Measurements from ENCODE around the gene TMEM214. TPM values are rescaled to one million over a fixed set of nuclear protein-coding genes. Genes with fewer than 3 reads are reported as not detected.

TMEM214 gene
- 18.4 and 27.4 TPM in 2 replicates for total RNA-seq

GRCh38 chr2:27032495-27033252, at the start of gene TMEM214:
TMEM214 (plus strand) TSS chr2:27032965; CDS start chr2:27033016, 51 bp downstream.

GRCh38 chr2:27050996-27051901, 18.5 kb downstream of the TMEM214 start, which contains the start of gene AGBL5:
AGBL5 (plus strand) TSS chr2:27051668; CDS start chr2:27052959, 1,291 bp downstream.

DNA sequence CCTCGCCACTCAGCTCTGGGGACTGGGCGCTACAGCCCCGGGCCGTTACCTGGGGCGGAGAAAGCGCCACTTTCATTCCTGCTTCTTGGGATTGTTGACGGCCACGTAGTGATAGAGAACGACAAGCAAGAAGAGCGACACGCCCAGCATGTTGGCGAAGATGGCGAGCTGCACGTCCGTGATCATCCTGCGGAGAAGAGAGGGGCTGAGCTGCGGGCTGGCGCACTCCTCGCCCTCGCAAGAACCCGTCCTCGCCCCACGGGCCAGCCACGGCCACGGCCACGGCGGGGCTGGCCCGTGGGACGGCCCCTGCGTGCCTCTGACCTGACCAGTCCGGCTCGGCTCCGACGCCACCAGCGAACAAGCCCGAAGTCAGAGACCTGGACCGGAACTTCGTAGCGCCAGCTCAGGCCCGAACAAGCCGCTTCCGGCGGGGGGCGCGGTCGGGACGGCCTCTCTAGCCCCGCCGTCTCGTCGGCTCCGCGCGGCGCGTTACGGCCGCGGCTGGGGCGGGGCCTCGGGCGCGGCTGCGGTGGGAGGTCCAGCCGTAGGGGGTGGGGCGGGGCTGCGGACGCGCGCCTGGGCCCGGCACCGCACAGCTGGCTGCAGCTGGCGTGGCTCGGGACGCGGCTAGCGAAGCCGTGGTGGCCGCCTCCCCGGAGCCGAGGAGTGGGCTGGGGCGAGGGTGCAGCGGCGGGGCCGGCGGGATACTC, 38.7 kb downstream of the TMEM214 start, which contains the start of gene OST4:
OST4 (minus strand) TSS at position 378 of the 713 bp plus-strand sequence.

GRCh38 chr2:27078267-27079194, 45.8 kb downstream of the TMEM214 start, which contains the start of gene EMILIN1:
EMILIN1 (plus strand) TSS chr2:27078615; CDS start chr2:27079066, 451 bp downstream.

DNA sequence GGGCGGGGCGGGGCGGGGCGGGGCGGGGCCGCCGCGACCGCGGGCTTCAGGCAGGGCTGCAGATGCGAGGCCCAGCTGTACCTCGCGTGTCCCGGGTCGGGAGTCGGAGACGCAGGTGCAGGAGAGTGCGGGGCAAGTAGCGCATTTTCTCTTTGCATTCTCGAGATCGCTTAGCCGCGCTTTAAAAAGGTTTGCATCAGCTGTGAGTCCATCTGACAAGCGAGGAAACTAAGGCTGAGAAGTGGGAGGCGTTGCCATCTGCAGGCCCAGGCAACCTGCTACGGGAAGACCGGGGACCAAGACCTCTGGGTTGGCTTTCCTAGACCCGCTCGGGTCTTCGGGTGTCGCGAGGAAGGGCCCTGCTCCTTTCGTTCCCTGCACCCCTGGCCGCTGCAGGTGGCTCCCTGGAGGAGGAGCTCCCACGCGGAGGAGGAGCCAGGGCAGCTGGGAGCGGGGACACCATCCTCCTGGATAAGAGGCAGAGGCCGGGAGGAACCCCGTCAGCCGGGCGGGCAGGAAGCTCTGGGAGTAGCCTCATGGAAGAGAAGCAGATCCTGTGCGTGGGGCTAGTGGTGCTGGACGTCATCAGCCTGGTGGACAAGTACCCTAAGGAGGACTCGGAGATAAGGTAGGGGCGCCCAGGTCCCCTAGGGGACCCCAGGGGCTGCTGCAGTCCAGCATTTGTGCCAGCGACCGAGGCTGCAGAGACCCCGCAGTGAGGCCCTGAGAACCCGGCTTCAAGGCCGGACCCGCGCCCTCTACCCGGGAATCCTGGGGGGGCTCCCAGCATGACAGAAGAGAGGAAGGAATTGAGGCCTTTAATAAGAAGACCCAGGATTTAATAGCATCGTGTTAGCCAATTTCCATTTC, 54.2 kb downstream of the TMEM214 start, which contains the start of gene KHK:
KHK (plus strand) TSS at position 49 of the 870 bp plus-strand sequence; CDS start at position 537, 488 bp downstream.

Other genes with a start within 250 kb of the TMEM214 start
- gene CENPA, start 246.9 kb upstream of the TMEM214 start, total RNA-seq = 5.2 and 13.0 TPM in 2 replicates
- gene DPYSL5, start 184.8 kb upstream of the TMEM214 start, total RNA-seq = not detected in 2 replicates
- gene MAPRE3, start 62.3 kb upstream of the TMEM214 start, total RNA-seq = 0.90 and 1.5 TPM in 2 replicates
- 12.3 and 17.1 TPM in 2 replicates for gene AGBL5, start 18.7 kb downstream of the TMEM214 start, total RNA-seq
- gene OST4, start 38.7 kb downstream of the TMEM214 start, total RNA-seq = 410 and 546 TPM in 2 replicates
- gene EMILIN1, start 45.6 kb downstream of the TMEM214 start, total RNA-seq = 0.90 and 11.1 TPM in 2 replicates
- 1.2 and 2.0 TPM in 2 replicates for gene KHK, start 53.8 kb downstream of the TMEM214 start, total RNA-seq
- gene CGREF1, start 86.2 kb downstream of the TMEM214 start, total RNA-seq = 1.2 and 4.3 TPM in 2 replicates
- under 0.01 TPM in 1 of 2 replicates, not detected in the other for gene ABHD1, start 90.8 kb downstream of the TMEM214 start, total RNA-seq
- gene PREB, start 101.7 kb downstream of the TMEM214 start, total RNA-seq = 44.8 and 50.9 TPM in 2 replicates
- not detected in 2 replicates for gene PRR30, start 106.4 kb downstream of the TMEM214 start, total RNA-seq
- not detected in 2 replicates for gene TCF23, start 116.0 kb downstream of the TMEM214 start, total RNA-seq
- 94.9 and 128 TPM in 2 replicates for gene ATRAID, start 179.1 kb downstream of the TMEM214 start, total RNA-seq
- gene SLC5A6, start 179.3 kb downstream of the TMEM214 start, total RNA-seq = 19.7 and 27.9 TPM in 2 replicates
- gene CAD, start 184.4 kb downstream of the TMEM214 start, total RNA-seq = 46.6 and 50.3 TPM in 2 replicates
- not detected in 2 replicates for gene SLC30A3, start 230.1 kb downstream of the TMEM214 start, total RNA-seq
- gene DNAJC5G, start 242.5 kb downstream of the TMEM214 start, total RNA-seq = not detected in 2 replicates
- not detected in 2 replicates for gene TRIM54, start 249.5 kb downstream of the TMEM214 start, total RNA-seq

All from endothelial cell of coronary artery (primary cell).